NCI-H524 (cell line): ENCODE data around the gene PPM1L.
"Not testable (repeated sequence)": the region's sequence is repeated elsewhere in the genome, so short reads cannot be mapped to it uniquely, and the experiment has no call there.

Source experiments
- DNase-seq, 2 experiments: peaks; one replicate each; lab custom pipeline; 2025; lab: John Stamatoyannopoulos, UW

PPM1L gene

DNA sequence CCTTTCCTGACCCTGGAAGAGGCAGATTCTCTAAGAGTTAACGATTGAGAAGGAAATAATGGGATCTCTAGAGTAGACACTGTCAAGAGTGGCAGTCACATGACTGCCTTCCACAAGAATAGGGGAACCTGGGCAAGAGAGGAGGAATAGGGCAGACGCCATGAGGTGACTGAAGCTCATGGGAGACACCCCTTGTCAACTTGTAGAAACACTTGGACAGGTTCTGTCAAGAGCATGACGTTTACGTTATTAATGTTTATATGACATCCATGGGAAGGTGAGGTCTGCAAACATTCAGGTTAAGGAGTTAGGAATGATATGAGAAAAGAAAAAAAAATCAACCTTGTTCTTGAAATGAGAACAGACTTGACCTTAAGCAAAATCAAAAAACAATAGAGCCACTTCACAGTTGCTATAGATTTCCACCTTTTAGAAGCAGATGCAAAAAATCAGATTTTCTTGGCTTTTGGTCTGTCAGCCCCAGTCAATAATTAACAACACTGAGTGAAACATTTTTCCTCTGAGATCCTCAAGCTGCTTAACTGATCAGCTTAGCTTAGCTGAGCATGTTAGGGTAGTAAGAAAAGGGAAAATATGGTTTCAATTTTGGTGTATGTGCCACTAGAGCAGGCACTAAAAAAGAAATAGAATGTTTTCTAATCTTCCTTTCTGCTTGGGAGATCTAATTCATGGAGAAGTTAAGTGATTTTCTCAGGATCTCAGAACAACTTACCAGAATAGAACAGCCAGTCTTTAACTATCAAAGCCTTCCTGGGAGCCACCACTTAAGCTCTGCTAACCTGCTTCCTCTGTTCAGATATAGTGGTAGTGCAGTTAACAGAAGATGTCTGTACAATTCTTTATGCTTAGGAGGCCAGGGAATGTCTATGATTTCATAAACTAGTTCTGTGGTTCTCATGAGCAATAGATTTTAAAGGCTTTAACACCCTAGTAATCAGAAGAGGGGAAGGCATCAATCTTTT, 232.2 kb downstream of the PPM1L start:
- no peak for DNase-seq

GRCh38 chr3:160990446-160990845, 234.4 kb downstream of the PPM1L start:
- no peak for DNase-seq

GRCh38 chr3:160992712-160993111, 236.7 kb downstream of the PPM1L start:
- DNase-seq = no peak

DNA sequence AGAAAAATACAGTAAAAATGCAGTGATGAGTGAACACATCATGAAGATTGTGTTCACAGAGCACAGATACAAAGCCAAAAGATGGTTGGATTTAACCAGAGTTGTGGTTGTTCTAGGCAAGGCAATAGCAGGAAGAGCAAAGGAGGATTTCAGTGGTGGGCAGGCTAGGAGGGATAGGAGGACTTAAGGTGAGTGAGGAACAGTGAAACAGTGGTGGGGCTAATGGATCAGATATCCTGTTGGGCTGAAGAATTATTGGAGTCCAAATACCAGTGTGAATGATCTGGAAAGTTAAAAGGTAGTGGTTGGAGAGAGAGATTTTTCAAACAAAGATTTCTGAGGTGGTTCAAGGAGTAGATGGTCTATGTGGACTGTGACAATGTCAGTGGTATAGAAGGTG, 240.8 kb downstream of the PPM1L start:
- no peak for DNase-seq

DNA sequence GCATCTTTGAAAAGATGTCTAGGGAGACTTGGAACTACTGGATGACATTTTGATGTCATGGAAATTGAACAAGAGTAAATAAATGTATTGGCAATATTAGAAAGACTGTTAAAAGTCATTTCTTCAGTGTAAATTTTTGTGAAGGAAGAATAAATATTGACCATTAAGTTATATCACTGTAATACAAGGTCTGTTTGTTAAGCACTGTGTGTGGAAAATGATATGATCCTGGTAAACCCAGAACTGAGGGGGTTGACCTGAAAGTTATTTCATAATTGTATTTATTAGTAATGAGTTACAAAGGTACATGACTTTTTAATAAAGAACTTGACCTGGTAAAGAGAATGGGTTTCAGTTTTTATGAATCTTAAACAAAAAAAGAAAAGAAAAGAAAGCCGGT, 242.6 kb downstream of the PPM1L start:
- no peak for DNase-seq

DNA sequence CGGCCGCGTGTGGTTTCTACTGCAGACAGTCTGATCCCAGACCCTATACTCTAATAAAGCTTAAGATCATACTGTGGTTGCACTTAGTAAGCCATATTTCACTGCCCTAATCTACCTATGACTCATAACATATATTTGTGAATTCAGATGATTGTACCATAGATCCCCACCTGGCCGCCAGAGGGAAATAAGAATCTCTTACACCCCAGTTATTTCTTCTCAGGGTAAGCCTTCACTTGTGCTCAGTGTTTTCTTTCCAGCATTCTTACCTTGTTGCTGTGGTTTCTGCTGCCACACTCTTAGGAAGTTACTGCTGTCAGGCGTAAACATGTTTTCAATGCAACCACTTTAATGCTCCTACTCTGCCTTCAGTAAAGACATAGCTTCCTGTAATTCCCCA, 243.2 kb downstream of the PPM1L start:
- DNase-seq = no peak

DNA sequence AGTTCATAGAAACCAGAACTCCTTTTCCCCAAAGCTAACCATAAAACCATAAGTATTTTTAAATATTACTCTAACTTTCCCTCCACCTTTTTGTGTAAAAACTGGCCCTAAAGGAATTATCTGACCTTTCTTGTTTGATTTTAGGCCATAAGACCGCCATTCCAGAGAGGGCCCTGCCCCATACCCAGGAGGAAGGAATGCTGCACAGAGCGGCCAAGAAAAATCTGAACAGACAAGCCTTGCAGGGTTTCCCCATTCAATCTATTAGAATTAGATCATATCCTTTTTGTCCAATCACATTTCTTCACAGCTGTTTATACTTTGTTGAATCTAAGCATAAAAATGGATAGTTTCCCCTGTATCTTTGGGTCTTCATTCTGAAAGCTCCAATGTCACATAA, 252.1 kb downstream of the PPM1L start:
- DNase-seq = no peak

GRCh38 chr3:161010151-161010550, 254.1 kb downstream of the PPM1L start:
- not testable (repeated sequence) for DNase-seq

- no peak for DNase-seq
Measured at GRCh38 chr3:161014843-161015749, 259.1 kb downstream of the PPM1L start.

DNA sequence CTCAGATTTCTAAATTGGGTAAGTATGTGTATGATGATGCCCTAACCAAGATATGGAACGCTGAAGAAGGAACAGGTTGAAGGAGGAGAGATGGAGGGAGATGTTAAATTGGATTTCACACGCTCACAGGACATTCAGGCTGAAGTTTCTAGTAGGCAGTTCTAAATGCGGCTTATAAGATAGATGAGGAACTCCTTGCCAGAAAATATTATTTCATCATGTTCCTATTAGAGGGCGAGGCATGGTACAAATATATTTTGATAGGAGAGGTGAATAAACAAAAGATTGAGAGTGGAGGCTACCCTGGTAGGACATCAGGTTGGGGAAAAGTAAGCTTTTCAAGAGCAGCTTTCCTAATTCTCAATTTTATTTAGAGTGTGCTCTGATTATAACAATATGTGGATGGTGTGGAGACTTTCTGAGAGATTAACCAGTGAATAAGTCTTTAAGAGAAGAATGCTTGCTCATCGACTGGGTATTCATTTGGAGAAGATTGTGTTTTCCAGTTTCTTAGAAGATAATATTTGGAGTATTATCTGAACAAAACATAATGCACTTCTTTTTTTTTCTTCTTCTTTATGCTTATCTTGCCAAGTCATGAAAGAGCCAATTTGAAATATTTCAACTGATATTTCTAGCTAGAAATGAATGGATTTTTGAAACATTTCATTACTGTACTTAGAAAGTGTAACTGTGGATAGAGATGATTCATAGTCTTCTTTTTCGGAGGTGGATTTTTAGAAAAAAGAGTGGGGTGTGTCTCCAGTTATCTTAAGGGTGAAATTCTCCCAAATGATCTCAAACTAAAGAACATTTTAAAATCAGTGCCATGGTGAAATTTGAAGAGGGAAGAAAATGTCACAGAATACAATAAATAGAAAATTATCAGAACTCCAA, 260.6 kb downstream of the PPM1L start:
- DNase-seq = no peak

- no peak for DNase-seq
Measured at GRCh38 chr3:161017971-161018370, 261.9 kb downstream of the PPM1L start.

GRCh38 chr3:161020256-161020655, 264.2 kb downstream of the PPM1L start:
- DNase-seq = no peak

- no peak for DNase-seq
Measured at GRCh38 chr3:161025911-161026310, 269.9 kb downstream of the PPM1L start.

GRCh38 chr3:161026612-161027510, 270.8 kb downstream of the PPM1L start:
- DNase-seq = no peak

GRCh38 chr3:161028555-161029153, 272.6 kb downstream of the PPM1L start:
- DNase-seq = peak in 1 of 2 experiments; percentile 21

DNA sequence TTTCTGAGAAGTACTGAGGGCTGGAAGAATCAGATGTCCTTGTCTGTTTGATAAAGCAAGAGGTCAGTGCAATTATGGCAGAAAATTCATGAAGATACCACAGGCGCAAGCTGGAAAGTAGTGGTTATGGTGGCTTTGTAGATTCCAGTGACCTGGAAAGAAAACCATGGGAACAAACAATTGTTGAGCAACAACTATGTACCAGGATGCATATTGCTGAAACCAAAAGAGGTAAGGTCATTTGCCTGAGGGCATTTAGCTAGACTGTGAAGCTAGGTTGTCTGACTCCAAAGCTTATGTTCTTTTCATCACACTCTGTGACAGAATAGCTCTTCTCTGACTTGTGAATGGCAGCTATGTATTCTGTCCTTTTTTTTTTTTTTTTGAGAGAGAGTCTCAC, 275.1 kb downstream of the PPM1L start:
- no peak for DNase-seq

DNA sequence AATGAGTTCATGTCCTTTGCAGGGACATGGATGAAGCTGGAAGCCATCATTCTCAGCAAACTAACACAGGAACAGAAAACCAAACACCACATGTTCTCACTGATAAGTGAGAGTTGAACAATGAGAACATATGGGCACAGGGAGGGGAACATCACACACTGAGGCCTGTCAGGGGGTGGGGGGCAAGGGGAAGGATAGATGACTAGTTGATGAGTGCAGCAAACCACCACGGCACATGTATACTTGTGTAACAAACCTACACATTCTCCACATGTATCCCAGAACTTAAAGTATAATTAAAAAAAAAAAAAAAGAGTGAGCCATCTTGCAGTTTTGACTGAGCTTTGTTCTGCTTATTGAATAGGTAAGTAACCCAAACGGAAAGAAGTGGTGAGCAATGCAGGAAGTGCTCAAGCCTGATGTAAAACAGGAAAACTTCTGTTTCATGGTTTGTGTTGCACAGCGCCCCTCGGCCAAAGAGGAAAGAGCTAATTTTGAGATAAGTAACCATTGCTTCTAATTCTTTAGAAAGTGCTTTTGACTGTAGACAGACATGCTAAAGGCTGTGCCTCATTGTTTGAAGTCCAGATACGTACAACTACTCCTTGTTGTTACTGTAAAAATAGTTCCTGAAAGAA, 279.0 kb downstream of the PPM1L start:
- DNase-seq = not testable (repeated sequence)

GRCh38 chr3:161035711-161036110, 279.7 kb downstream of the PPM1L start:
- no peak for DNase-seq

DNA sequence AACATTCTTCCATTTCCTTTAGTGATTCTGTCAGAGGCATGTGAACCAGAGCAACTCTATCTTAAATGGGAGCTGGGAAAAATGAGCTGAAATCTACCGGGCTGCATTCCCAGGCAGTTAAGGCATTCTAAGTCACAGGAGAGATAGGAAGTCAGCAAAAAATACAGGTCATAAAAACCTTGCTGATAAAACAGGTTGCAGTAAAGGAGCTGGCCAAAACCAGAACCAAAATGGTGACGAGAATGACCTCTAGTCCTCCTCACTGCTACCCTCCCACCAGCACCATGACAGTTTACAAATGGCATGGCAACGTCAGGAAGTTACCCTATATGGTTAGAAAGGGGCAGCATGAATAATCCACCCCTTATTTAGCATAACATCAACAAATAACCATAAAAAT, 282.7 kb downstream of the PPM1L start:
- DNase-seq = no peak

DNA sequence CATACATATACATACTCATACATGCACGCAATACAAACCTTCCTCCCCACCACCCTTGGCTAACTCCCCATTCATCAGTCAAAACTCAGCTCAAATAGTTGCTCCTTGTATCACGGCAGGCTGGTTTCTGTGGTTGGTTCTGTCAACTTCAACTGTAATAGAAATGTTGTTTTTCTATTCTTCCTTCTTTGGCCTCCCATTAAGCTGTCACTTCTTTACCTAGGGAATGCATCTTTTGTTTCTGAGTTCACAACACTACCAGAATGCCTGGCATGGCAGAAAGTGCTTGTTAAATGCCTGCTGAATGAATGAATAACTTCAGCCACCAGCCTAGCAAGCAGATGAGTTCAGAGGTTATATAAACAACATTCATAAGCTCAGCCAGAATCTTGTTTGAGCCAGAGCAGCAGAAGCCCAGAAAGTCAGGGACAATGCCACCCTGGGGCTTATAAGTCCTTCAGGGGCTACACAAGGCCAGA, 286.0 kb downstream of the PPM1L start:
- DNase-seq = no peak
